Hepatocyte (in vitro differentiated cells): Measurements from ENCODE around the gene CLEC18B.

Experiments used
- CTCF ChIP-seq: fragments of 200-600 bp; sonication (generic); IDR thresholded peaks from 2 replicates; pipeline ENCODE4 v1.5.1; 2016; ENCODE audit warnings: antibody characterized with exemption, mild to moderate bottlenecking; ENCODE audit not compliant: poor library complexity
- EZH2 ChIP-seq: fragments of 200-600 bp; sonication (generic); IDR thresholded peaks from 2 replicates; pipeline ENCODE4 v1.6.1; 2016; ENCODE audit warnings: antibody characterized with exemption, mild to moderate bottlenecking, borderline replicate concordance

- TF ChIP-seq CTCF (no peak), EZH2 (no peak)
These were observed 35.0 kb upstream of the CLEC18B start for GRCh38 chr16:74456290-74456625.
